ENCODE results near the gene ADGRD1. TPM values are rescaled to one million over a fixed set of nuclear protein-coding genes. Genes with fewer than 3 reads are reported as not detected.

The ADGRD1 gene
- polyA plus RNA-seq, 1 experiment = 68.5 TPM

DNA sequence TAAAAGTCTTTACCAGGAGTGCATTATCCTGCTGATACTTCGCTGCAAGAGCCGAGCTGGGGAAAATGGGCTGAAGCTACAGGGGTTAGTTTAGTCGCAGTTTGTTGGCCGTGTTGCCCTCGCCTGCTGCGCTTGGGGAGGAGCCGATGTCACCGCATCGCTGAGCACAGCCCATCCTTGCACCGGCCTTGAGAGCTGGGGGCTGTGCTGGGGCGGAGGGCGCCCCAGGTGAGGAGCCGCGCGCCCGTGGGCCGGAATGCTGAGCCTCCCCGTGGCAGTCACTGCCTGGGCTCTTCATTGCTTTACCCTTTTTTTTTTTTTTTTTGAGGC is 50.0 kb downstream of the ADGRD1 start:
- Histone ChIP-seq H3K27me3 (ENCODE audit: control insufficient read depth, insufficient read depth, low read length) (no peaks in the 10 kb centered on the region), H3K36me3 (ENCODE audit: control insufficient read depth, insufficient read depth, low read length) (peaks cover 4% of the 10 kb centered on the region), H3K4me3 (ENCODE audit: low read depth, low read length) (no peak overlapping the region)
- TF ChIP-seq, protein P1, sequence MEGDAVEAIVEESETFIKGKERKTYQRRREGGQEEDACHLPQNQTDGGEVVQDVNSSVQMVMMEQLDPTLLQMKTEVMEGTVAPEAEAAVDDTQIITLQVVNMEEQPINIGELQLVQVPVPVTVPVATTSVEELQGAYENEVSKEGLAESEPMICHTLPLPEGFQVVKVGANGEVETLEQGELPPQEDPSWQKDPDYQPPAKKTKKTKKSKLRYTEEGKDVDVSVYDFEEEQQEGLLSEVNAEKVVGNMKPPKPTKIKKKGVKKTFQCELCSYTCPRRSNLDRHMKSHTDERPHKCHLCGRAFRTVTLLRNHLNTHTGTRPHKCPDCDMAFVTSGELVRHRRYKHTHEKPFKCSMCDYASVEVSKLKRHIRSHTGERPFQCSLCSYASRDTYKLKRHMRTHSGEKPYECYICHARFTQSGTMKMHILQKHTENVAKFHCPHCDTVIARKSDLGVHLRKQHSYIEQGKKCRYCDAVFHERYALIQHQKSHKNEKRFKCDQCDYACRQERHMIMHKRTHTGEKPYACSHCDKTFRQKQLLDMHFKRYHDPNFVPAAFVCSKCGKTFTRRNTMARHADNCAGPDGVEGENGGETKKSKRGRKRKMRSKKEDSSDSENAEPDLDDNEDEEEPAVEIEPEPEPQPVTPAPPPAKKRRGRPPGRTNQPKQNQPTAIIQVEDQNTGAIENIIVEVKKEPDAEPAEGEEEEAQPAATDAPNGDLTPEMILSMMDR (IDR thresholded peaks at IDR 0.05; ENCODE audit: insufficient read depth, low read depth, low read length) = no peak
- ChIA-PET CTCF (no interaction called here), POLR2A (no interaction called here)
- DNase-seq (ENCODE audit: low read depth) = no peak

DNA sequence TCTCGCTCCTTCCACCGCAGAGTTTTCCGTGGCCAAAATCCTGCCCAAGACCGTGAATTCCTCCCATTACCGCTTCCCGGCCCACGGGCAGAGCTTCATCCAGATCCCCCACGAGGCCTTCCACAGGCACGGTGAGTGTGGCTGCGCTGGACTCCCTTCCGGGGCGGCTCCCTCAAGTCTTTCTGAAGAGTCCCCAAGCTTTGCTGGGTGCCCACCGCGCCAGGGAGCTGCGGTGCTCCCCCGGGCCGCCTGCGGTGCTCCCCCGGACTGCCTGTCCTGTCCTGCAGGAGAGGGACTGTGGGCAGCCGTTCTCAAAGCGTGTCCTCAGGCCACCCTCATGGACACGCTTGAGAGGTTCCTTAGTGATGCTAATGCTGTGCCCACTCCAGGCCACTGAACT is 50.5 kb downstream of the ADGRD1 start:
- TF ChIP-seq, protein P1 (IDR thresholded peaks at IDR 0.05; ENCODE audit: insufficient read depth, low read depth, low read length) = no peak
- H3K4me3 ChIP-seq (ENCODE audit: low read depth, low read length) = no peak overlapping the region
- DNase-seq (ENCODE audit: low read depth) = no peak
- H3K27me3 ChIP-seq (ENCODE audit: control insufficient read depth, insufficient read depth, low read length) = no peaks in the 10 kb centered on the region
- CTCF ChIA-PET = no interaction called here
- POLR2A ChIA-PET = no interaction called here
- H3K36me3 ChIP-seq (ENCODE audit: control insufficient read depth, insufficient read depth, low read length) = peaks cover 4% of the 10 kb centered on the region

DNA sequence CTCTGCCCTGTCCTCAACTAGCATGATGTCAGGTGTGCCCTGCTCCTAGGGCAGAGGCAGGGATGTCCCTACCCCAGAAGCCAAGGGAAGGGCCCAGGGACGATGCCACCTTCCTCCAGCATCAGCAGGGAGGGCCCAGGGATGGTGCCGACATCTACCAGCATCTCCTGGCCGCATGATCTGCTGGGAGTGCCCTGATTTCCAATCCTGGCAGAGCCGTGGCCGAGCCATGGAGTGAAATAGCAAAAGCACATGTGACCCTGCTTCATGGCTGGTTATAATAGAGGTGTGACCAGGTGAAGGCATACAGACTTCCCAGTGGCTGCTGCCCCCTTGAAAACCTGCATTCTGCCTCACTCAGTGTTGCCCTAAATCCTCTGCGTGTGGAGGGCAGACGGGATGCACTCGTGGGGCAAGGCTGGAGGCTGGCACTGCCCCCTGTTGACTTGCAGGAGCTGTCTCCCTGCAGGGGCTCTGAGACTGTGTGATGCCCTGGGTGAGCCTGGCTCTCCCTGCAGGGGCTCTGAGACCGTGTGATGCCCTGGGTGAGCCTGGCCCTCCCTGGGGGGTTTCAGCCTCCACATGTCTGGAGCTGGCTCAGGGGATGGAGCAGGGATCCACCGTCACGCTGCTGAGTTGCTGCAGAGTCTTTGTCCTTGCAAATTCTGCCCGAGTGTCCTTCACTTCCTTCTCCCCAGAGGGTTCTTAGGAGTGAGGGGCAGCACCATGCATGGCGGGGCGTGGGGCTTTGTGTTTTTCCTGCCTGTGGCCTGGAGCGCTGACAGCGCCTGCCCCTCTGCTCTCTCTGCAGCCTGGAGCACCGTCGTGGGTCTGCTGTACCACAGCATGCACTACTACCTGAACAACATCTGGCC is 51.7 kb downstream of the ADGRD1 start:
- DNase-seq (ENCODE audit: low read depth) = no peak
- Histone ChIP-seq H3K36me3 (ENCODE audit: control insufficient read depth, insufficient read depth, low read length) (peaks cover 6% of the 10 kb centered on the region), H3K4me3 (ENCODE audit: low read depth, low read length) (no peak overlapping the region), H3K27me3 (ENCODE audit: control insufficient read depth, insufficient read depth, low read length) (no peaks in the 10 kb centered on the region)
- ChIA-PET POLR2A (no interaction called here), CTCF (no interaction called here)
- TF ChIP-seq, protein P1 (IDR thresholded peaks at IDR 0.05; ENCODE audit: insufficient read depth, low read depth, low read length) = no peak

DNA sequence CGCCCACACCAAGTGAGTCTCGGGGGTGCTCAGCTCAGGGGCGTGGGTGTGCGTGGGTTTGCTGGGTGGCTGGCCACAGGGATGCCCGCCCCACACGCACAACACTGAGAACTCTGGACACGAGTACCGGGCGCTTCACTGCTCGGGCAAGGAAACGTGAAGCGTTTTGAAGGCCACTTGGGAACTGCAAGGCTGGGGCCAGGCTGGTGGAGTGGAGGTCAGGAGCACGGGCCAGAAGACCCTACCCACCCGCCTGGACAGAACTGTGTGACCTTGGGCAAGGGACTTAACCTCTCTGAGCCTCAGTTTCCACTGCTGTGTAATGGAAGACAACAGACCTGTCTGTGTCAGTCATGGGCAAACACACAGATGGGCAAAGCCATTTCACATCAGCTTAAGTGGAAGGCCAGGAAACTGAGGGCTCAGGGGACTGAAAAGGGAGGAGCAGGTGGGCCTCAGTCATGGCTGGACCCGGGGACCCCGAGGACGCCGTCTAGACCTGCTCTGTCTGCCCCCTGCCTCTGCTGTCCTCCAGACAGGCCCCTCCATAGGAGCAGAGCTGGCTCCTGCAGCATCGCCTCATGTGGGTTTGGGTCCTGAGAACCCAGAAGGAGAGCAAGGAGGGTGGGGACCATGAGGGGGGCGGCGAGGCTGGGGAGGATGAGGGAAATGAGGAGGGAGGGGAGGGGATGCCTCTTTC is 52.5 kb downstream of the ADGRD1 start:
- ChIA-PET POLR2A (no interaction called here), CTCF (no interaction called here)
- no peaks in the 10 kb centered on the region for H3K27me3 ChIP-seq (ENCODE audit: control insufficient read depth, insufficient read depth, low read length)
- H3K4me3 ChIP-seq (ENCODE audit: low read depth, low read length) = no peak overlapping the region
- peaks cover 7% of the 10 kb centered on the region for H3K36me3 ChIP-seq (ENCODE audit: control insufficient read depth, insufficient read depth, low read length)
- TF ChIP-seq, protein P1 (IDR thresholded peaks at IDR 0.05; ENCODE audit: insufficient read depth, low read depth, low read length) = no peak
- no peak for DNase-seq (ENCODE audit: low read depth)

DNA sequence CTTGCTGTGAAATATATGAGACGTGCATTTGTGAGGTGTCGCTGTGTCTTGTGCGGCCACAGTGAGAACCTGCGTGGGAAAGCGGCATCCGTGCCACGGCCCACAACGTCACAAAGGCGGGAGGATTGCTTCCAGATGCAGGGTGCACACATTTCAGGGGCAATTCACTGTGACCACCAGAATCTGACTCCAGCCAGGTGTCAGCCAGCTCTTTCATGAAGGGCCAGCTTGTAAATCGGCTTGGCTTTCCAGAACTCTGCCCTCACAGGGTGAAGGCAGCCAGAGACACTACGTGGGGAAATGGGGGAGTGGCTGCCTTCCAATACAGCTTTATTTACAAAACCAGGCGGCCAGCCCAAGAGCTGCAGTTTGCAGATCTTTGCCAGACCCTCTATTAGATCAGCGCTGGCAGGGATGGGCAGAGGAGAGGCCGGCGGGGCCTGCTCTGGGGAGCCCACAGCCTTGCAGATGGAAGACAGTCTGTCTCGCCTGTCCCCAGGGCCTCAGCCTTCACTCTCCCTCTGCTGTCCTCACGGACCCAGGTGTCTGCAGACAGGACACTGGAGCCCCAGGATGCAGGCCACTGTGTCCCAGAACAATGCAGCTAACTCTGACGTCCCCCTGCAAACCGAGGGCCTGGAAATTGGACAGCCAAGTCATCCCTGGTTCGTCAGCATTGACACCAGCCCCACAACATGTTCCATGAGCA is 53.5 kb downstream of the ADGRD1 start:
- TF ChIP-seq, protein P1 (IDR thresholded peaks at IDR 0.05; ENCODE audit: insufficient read depth, low read depth, low read length) = no peak
- POLR2A ChIA-PET = no interaction called here
- DNase-seq (ENCODE audit: low read depth) = no peak
- Histone ChIP-seq H3K4me3 (ENCODE audit: low read depth, low read length) (no peak overlapping the region), H3K36me3 (ENCODE audit: control insufficient read depth, insufficient read depth, low read length) (peaks cover 7% of the 10 kb centered on the region), H3K27me3 (ENCODE audit: control insufficient read depth, insufficient read depth, low read length) (no peaks in the 10 kb centered on the region)
- CTCF ChIA-PET = no interaction called here
